Stomach (tissue), 4 donors: ENCODE data around the gene PABPN1.

ENCODE experiments used
- EP300 ChIP-seq: sonication (generic); formaldehyde crosslinking; IDR thresholded peaks from one replicate; pipeline ENCODE4 v1.6.1; 2017; ENCODE audit warnings: antibody characterized with exemption
- POLR2A ChIP-seq, 4 donors: fragments of 450-650 bp; IDR thresholded peaks; one replicate each; pipeline ENCODE4 v1.6.1; 2016; ENCODE audit warnings: antibody characterized with exemption in 4 of 4, control low read depth in 2 of 4, mild to moderate bottlenecking in 1 of 4, moderate library complexity in 1 of 4
- TF ChIP-seq, protein P1 (sequence below), 7 experiments: fragments of 450-650 bp in 4 of 7; fragments of 200-600 bp in 3 of 7; sonication (generic) in 3 of 7; IDR thresholded peaks; one replicate each; pipeline ENCODE4 v1.5.1; 2016 to 2019; ENCODE audit warnings: antibody characterized with exemption in 7 of 7, control low read depth in 2 of 7, mild to moderate bottlenecking in 1 of 7

- TF ChIP-seq EP300: no peak
- no peak for TF ChIP-seq POLR2A (IDR thresholded peaks at IDR 0.05)
- TF ChIP-seq, protein P1, sequence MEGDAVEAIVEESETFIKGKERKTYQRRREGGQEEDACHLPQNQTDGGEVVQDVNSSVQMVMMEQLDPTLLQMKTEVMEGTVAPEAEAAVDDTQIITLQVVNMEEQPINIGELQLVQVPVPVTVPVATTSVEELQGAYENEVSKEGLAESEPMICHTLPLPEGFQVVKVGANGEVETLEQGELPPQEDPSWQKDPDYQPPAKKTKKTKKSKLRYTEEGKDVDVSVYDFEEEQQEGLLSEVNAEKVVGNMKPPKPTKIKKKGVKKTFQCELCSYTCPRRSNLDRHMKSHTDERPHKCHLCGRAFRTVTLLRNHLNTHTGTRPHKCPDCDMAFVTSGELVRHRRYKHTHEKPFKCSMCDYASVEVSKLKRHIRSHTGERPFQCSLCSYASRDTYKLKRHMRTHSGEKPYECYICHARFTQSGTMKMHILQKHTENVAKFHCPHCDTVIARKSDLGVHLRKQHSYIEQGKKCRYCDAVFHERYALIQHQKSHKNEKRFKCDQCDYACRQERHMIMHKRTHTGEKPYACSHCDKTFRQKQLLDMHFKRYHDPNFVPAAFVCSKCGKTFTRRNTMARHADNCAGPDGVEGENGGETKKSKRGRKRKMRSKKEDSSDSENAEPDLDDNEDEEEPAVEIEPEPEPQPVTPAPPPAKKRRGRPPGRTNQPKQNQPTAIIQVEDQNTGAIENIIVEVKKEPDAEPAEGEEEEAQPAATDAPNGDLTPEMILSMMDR (IDR thresholded peaks at IDR 0.05): no peak
Observed at GRCh38 chr14:23344481-23344880, 23.2 kb downstream of the PABPN1 start.
